ENCODE data around the gene NR1H2. TPM values are rescaled to one million over a fixed set of nuclear protein-coding genes. Genes with fewer than 3 reads are reported as not detected.

The NR1H2 gene
- total RNA-seq, 1 experiment from 2014 or later, result 38.3 TPM

GRCh38 chr19:50383852-50384684, 7.8 kb downstream of the NR1H2 start, which contains the start of gene POLD1:
Gene POLD1, plus strand, starts transcription at chr19:50384347. Its CDS starts 14,505 bp downstream, at chr19:50398852.
- Mint-ChIP-seq H3K27ac (ENCODE audit: unreplicated experiment) (peak within 1 kb of the TSS; percentile 91), H3K4me3 (ENCODE audit: unreplicated experiment) (peak within 1 kb of the TSS; percentile 86), H3K36me3 (ENCODE audit: insufficient read depth, unreplicated experiment) (peaks cover 49% of the 10 kb centered on the region), H3K9me3 (ENCODE audit: unreplicated experiment) (no peaks in the 10 kb centered on the region), H3K4me1 (ENCODE audit: low read depth, unreplicated experiment) (peaks cover 10% of the 10 kb centered on the region), H3K27me3 (ENCODE audit: insufficient read depth, unreplicated experiment) (no peaks in the 10 kb centered on the region)
- no peak for TF ChIP-seq CTCF (IDR thresholded peaks at IDR 0.05; ENCODE audit: insufficient read depth in 1 of 2, low read depth in 1 of 2, low read length in 1 of 2, severe bottlenecking in 1 of 2, unreplicated experiment in 1 of 2)
- POLR2A ChIA-PET, result interaction anchor here (0.6 to 2.0 kb wide), 7 partner anchors 8 to 421 kb away, joined by 3 to 18 read pairs (median 3); partner anchors contain the start of gene NR1H2
- Histone ChIP-seq H3K4me3 (ENCODE audit: low read depth, low read length) (peak within 1 kb of the TSS; percentile 72), H3K27me3 (replicated peaks; ENCODE audit: control insufficient read depth, insufficient read depth, low read length) (no peaks in the 10 kb centered on the region), H3K9me3 (no peaks in the 10 kb centered on the region), H3K4me1 (peaks cover 6% of the 10 kb centered on the region; the same call in 1 of the 2 replicates), H3K36me3 (ENCODE audit: control insufficient read depth, insufficient read depth, low read length) (no peaks in the 10 kb centered on the region; the same call in 1 of the 2 replicates)
- CTCF ChIA-PET, result interaction anchor here (0.6 to 2.1 kb wide), 7 partner anchors 10 to 317 kb away, joined by 3 to 20 read pairs (median 6); no protein-coding TSS in a partner anchor
- intact Hi-C loops (cut with micrococcal nuclease; ENCODE audit: unreplicated experiment), result loop anchor here (1.0 kb wide), 1 partner anchor 8 kb away; the partner anchor contains the start of gene NR1H2
- no TSS peak for BruUV-seq (replicated peaks)
- peak; percentile 99 to 100 for DNase-seq

- no peaks in the 10 kb centered on the region for H3K9me3 Mint-ChIP-seq (ENCODE audit: unreplicated experiment)
- H3K36me3 ChIP-seq (ENCODE audit: control insufficient read depth, insufficient read depth, low read length), result no peaks in the 10 kb centered on the region
- peak overlapping the region; percentile 72 for H3K4me3 ChIP-seq (ENCODE audit: low read depth, low read length)
- TSS peak; percentile 40 for BruUV-seq (replicated peaks)
- ChIA-PET POLR2A (interaction anchor here (0.6 to 2.0 kb wide), 7 partner anchors 9 to 420 kb away, joined by 3 to 18 read pairs (median 3); partner anchors contain the start of gene NR1H2), CTCF (interaction anchor here (0.6 to 2.1 kb wide), 6 partner anchors 16 to 172 kb away, joined by 3 to 20 read pairs (median 6); no protein-coding TSS in a partner anchor)
- H3K4me1 ChIP-seq, result peaks cover 6% of the 10 kb centered on the region; the same call in 1 of the 2 replicates
- no peak for DNase-seq
- H3K27ac Mint-ChIP-seq (ENCODE audit: unreplicated experiment), result peak overlapping the region; percentile 91
- H3K4me1 Mint-ChIP-seq (ENCODE audit: low read depth, unreplicated experiment), result peaks cover 10% of the 10 kb centered on the region
- H3K27me3 Mint-ChIP-seq (ENCODE audit: insufficient read depth, unreplicated experiment), result no peaks in the 10 kb centered on the region
- no peaks in the 10 kb centered on the region for H3K27me3 ChIP-seq (replicated peaks; ENCODE audit: control insufficient read depth, insufficient read depth, low read length)
- no peak for TF ChIP-seq CTCF (IDR thresholded peaks at IDR 0.05; ENCODE audit: insufficient read depth in 1 of 2, low read depth in 1 of 2, low read length in 1 of 2, severe bottlenecking in 1 of 2, unreplicated experiment in 1 of 2)
- H3K9me3 ChIP-seq, result no peaks in the 10 kb centered on the region
- intact Hi-C loops (cut with micrococcal nuclease; ENCODE audit: unreplicated experiment), result loop anchor here (1.0 kb wide), 1 partner anchor 9 kb away; the partner anchor contains the start of gene NR1H2
- H3K36me3 Mint-ChIP-seq (ENCODE audit: insufficient read depth, unreplicated experiment), result peaks cover 54% of the 10 kb centered on the region
- peak overlapping the region; percentile 86 for H3K4me3 Mint-ChIP-seq (ENCODE audit: unreplicated experiment)
These were observed 8.7 kb downstream of the NR1H2 start for GRCh38 chr19:50384685-50385535.

Data from Caco-2 (cell line).